Islet of Langerhans (tissue), 1 donor: Measurements from ENCODE around the gene CHRNB4.
"Not testable (repeated sequence)": the region's sequence is repeated elsewhere in the genome, so short reads cannot be mapped to it uniquely, and the experiment has no call there.

Experiments used
- FAIRE-seq: peaks from one replicate; lab custom pipeline; 2011; peaks lifted over from hg19 to GRCh38; lab: Jason Lieb, UNC

The CHRNB4 gene

GRCh38 chr15:78641102-78641748, at the start of gene CHRNB4:
CHRNB4 (minus strand) TSS chr15:78641210; CDS start chr15:78641133, 77 bp downstream.
- no peak for FAIRE-seq

GRCh38 chr15:78689626-78690025, 48.6 kb upstream of the CHRNB4 start:
- no peak for FAIRE-seq

GRCh38 chr15:78685925-78686324, 44.9 kb upstream of the CHRNB4 start:
- no peak for FAIRE-seq

- FAIRE-seq: no peak
These were observed 44.3 kb upstream of the CHRNB4 start for GRCh38 chr15:78685159-78685921.

GRCh38 chr15:78684657-78685056, 43.6 kb upstream of the CHRNB4 start:
- no peak for FAIRE-seq

GRCh38 chr15:78683599-78683998, 42.6 kb upstream of the CHRNB4 start:
- FAIRE-seq: not testable (repeated sequence)

- FAIRE-seq: no peak
These were observed 41.8 kb upstream of the CHRNB4 start for GRCh38 chr15:78682693-78683410.

- no peak for FAIRE-seq
These were observed 41.1 kb upstream of the CHRNB4 start for GRCh38 chr15:78682004-78682651.

- no peak for FAIRE-seq
These were observed 40.4 kb upstream of the CHRNB4 start for GRCh38 chr15:78681281-78682003.

- no peak for FAIRE-seq
These were observed 39.5 kb upstream of the CHRNB4 start for GRCh38 chr15:78680431-78681075.

GRCh38 chr15:78679089-78679511, 38.1 kb upstream of the CHRNB4 start:
- FAIRE-seq: no peak

GRCh38 chr15:78676424-78677110, 35.6 kb upstream of the CHRNB4 start:
- no peak for FAIRE-seq

- FAIRE-seq: no peak
These were observed 34.8 kb upstream of the CHRNB4 start for GRCh38 chr15:78675617-78676360.

GRCh38 chr15:78675206-78675605, 34.2 kb upstream of the CHRNB4 start:
- no peak for FAIRE-seq

GRCh38 chr15:78673917-78674444, 33.0 kb upstream of the CHRNB4 start:
- no peak for FAIRE-seq

- no peak for FAIRE-seq
These were observed 32.5 kb upstream of the CHRNB4 start for GRCh38 chr15:78673476-78673875.

GRCh38 chr15:78672285-78673014, 31.4 kb upstream of the CHRNB4 start:
- FAIRE-seq: no peak

GRCh38 chr15:78671626-78672211, 30.7 kb upstream of the CHRNB4 start:
- peak; percentile 17 for FAIRE-seq

GRCh38 chr15:78668987-78669386, 28.0 kb upstream of the CHRNB4 start:
- FAIRE-seq: no peak
